ENCODE data around the gene RNF125. TPM values are rescaled to one million over a fixed set of nuclear protein-coding genes. Genes with fewer than 3 reads are reported as not detected.

RNF125 gene
- total RNA-seq, 6 experiments from 2014 or later: 0.12 to 0.66 (median 0.22) TPM

GRCh38 chr18:32057624-32058165 lies 39.1 kb downstream of the RNF125 start:
- Mint-ChIP-seq H3K27ac (no peak overlapping the region), H3K4me1 (ENCODE audit: low read depth) (no peaks in the 10 kb centered on the region), H3K36me3 (ENCODE audit: low read depth) (no peaks in the 10 kb centered on the region), H3K9me3 (no peaks in the 10 kb centered on the region), H3K4me3 (no peak overlapping the region), H3K27me3 (ENCODE audit: insufficient read depth) (peaks cover 7% of the 10 kb centered on the region)
- TF ChIP-seq CTCF (IDR thresholded peaks at IDR 0.05): no peak
- no peak for DNase-seq

GRCh38 chr18:32060026-32060425 lies 41.4 kb downstream of the RNF125 start:
- Mint-ChIP-seq H3K9me3 (no peaks in the 10 kb centered on the region), H3K27me3 (ENCODE audit: insufficient read depth) (peaks cover 13% of the 10 kb centered on the region), H3K4me3 (no peak overlapping the region), H3K27ac (no peak overlapping the region), H3K36me3 (ENCODE audit: low read depth) (no peaks in the 10 kb centered on the region), H3K4me1 (ENCODE audit: low read depth) (no peaks in the 10 kb centered on the region)
- no peak for TF ChIP-seq CTCF (IDR thresholded peaks at IDR 0.05)
- no peak for DNase-seq

- H3K9me3 Mint-ChIP-seq: no peaks in the 10 kb centered on the region
- H3K27me3 Mint-ChIP-seq (ENCODE audit: insufficient read depth): peaks cover 10% of the 10 kb centered on the region
- H3K4me1 Mint-ChIP-seq (ENCODE audit: low read depth): no peaks in the 10 kb centered on the region
- DNase-seq: no peak
- H3K4me3 Mint-ChIP-seq: no peak overlapping the region
- H3K36me3 Mint-ChIP-seq (ENCODE audit: low read depth): no peaks in the 10 kb centered on the region
- H3K27ac Mint-ChIP-seq: no peak overlapping the region
- TF ChIP-seq CTCF (IDR thresholded peaks at IDR 0.05): no peak
Observed at GRCh38 chr18:32067375-32068167, 48.9 kb downstream of the RNF125 start.

- TF ChIP-seq CTCF (IDR thresholded peaks at IDR 0.05): peak; percentile 66
- Mint-ChIP-seq H3K27ac (no peak overlapping the region), H3K4me3 (no peak overlapping the region), H3K9me3 (no peaks in the 10 kb centered on the region), H3K36me3 (ENCODE audit: low read depth) (no peaks in the 10 kb centered on the region), H3K27me3 (ENCODE audit: insufficient read depth) (peaks cover 6% of the 10 kb centered on the region), H3K4me1 (ENCODE audit: low read depth) (no peaks in the 10 kb centered on the region)
- DNase-seq: no peak
Observed at GRCh38 chr18:32072321-32072720, 53.7 kb downstream of the RNF125 start.

GRCh38 chr18:32074206-32074605 lies 55.6 kb downstream of the RNF125 start:
- no peak for TF ChIP-seq CTCF (IDR thresholded peaks at IDR 0.05)
- H3K4me3 Mint-ChIP-seq: no peak overlapping the region
- no peaks in the 10 kb centered on the region for H3K4me1 Mint-ChIP-seq (ENCODE audit: low read depth)

More at GRCh38 chr18:32074206-32074605, 55.6 kb downstream of the RNF125 start:
- H3K9me3 Mint-ChIP-seq: no peaks in the 10 kb centered on the region
- peaks cover 8% of the 10 kb centered on the region for H3K27me3 Mint-ChIP-seq (ENCODE audit: insufficient read depth)
- H3K27ac Mint-ChIP-seq: no peak overlapping the region
- H3K36me3 Mint-ChIP-seq (ENCODE audit: low read depth): no peaks in the 10 kb centered on the region
- DNase-seq: no peak
